Camera-type eye (tissue), 1 donor: ENCODE measurements around the gene ZNF175. TPM values are rescaled to one million over a fixed set of nuclear protein-coding genes. Genes with fewer than 3 reads are reported as not detected.

ENCODE experiments used
- total RNA-seq: library from RNA; depleted of rRNA; stranded (reverse); fragments of >200 nt; gene quantifications from one replicate; pipeline ENCODE4 v1.2.3, GENCODE V29; 2014

ZNF175 gene
- 15.7 TPM for total RNA-seq

DNA sequence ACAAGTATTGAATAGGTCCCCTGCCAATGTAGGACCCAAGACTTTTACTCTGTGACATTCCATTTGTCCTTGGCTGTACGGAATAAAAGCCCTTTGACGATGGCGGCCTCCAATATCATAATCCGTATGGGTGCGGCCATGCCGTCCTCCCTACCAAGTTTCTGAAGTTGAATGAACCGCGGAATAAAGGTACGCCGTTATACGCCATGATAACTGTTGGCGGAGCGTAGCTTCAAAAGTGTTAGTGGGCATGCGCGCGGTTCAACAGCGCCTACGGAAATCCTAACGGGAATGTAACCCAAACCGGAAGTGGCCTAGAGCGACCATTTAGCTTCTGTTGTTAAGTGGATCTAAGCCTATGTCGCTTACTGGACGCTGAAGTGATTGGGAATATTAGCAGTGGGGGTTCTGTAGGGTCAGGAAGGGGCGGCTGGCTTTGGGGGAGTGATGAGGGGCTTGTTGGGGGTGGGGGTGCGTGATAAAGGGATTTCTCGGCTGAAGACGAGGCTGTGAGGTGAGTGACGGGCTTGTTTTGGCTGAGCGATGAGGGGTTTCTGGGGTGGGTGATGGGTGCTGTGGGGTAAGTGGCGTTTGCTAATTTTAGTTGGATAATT is at the start of gene ZNF175:
TSS of gene ZNF175 (plus strand) at position 322 of the 614 bp plus-strand sequence. CDS start 2,047 bp downstream, outside the sequence.

DNA sequence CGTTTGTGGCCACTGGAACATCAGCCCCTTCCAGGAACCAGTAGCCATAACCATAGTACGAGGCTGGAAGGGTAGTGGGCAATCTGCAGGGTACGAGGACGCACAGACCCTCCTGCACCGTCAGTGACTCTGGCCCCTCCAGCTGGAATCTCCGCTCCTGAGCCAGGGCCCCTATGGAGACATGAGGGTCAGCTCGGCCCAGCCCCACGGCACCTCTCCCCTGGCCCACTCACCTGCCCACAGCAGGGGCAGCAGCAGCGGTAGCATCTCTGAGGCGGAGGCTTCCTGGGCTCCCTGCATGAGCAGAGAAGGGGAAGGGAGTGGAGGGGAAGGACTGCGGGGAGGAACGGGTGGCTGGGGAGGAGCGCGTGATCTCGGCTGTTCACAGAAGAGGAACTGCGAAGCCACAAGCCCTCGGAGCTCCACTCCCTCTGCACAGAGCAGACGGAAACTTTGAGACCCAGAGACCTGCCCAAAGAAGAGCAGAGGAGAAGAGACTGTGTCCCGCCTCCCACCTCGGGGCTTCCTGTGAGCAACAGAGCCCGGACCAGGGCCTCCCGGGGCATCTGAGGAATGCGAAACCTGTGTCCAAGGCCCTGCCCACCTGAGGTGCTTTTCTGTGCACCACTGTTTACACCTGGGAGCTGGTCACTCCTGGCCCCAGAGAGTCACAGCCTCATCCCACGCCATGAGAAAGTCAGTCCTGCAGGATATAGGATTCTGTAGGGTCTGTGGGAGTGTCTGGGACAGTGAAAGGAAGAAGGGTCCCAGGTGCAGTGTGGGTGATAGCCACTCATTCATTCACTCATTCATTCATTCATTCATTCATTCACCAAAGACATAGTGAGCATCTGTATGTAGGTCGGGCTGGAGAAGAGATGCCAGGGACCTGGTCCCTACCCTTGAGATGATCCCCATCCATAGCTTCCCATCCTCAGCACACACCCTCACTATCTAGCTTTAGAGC is 39.5 kb upstream of the ZNF175 start, which contains the start of gene SIGLEC6:
TSS of gene SIGLEC6 (minus strand) at position 322 of the 967 bp plus-strand sequence. CDS start at position 300, 22 bp downstream.

DNA sequence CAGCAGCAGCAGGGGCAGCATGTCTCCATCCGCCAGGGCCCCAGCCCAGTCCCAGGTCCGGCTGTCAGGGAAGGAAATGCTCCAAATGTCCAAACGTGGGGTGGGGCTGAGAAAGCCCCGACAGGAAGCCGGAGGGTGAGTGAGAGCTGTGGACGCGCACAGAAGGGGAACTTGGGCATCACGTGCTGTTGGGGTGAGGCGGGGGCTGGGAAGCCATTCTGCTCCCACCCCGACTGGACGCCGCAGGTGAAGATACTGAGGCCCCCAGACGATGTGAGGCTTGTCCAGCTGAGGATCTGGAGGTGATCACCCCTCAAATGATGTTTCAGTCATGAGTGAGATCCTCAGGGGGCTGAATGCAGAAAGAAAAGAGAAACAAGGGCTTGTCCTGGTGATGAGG is 59.2 kb downstream of the ZNF175 start, which contains the start of gene SIGLEC5:
TSS of gene SIGLEC5 (minus strand) at position 87 of the 400 bp plus-strand sequence. CDS start at position 21, 66 bp downstream.

Other genes starting within 250 kb of the ZNF175 start
- 2.5 TPM for gene VSIG10L, start 229.1 kb upstream of the ZNF175 start, total RNA-seq
- gene ETFB, start 204.9 kb upstream of the ZNF175 start, total RNA-seq, result 37.9 TPM
- not detected for gene CLDND2, start 202.3 kb upstream of the ZNF175 start, total RNA-seq
- gene NKG7, start 198.6 kb upstream of the ZNF175 start, total RNA-seq, result 1.1 TPM
- gene LIM2, start 183.3 kb upstream of the ZNF175 start, total RNA-seq, result 168 TPM
- gene C19orf84, start 180.7 kb upstream of the ZNF175 start, total RNA-seq, result not detected
- 0.77 TPM for gene SIGLEC10, start 153.6 kb upstream of the ZNF175 start, total RNA-seq
- gene SIGLEC8, start 112.8 kb upstream of the ZNF175 start, total RNA-seq, result not detected
- not detected for gene CEACAM18, start 92.7 kb upstream of the ZNF175 start, total RNA-seq
- gene SIGLEC12, start 69.5 kb upstream of the ZNF175 start, total RNA-seq, result not detected
- 0.82 TPM for gene SIGLEC6, start 39.6 kb upstream of the ZNF175 start, total RNA-seq
- 0.27 TPM for gene SIGLEC5, start 59.1 kb downstream of the ZNF175 start, total RNA-seq
- gene SIGLEC14, start 75.5 kb downstream of the ZNF175 start, total RNA-seq, result 0.55 TPM
- gene SPACA6, start 122.0 kb downstream of the ZNF175 start, total RNA-seq, result 12.0 TPM
- 0.33 TPM for gene HAS1, start 152.7 kb downstream of the ZNF175 start, total RNA-seq
- gene FPR1, start 180.6 kb downstream of the ZNF175 start, total RNA-seq, result 1.5 TPM
- gene FPR2, start 189.9 kb downstream of the ZNF175 start, total RNA-seq, result 0.27 TPM
- gene FPR3, start 223.9 kb downstream of the ZNF175 start, total RNA-seq, result 0.66 TPM